ENCODE measurements around the gene THRB.

DNA sequence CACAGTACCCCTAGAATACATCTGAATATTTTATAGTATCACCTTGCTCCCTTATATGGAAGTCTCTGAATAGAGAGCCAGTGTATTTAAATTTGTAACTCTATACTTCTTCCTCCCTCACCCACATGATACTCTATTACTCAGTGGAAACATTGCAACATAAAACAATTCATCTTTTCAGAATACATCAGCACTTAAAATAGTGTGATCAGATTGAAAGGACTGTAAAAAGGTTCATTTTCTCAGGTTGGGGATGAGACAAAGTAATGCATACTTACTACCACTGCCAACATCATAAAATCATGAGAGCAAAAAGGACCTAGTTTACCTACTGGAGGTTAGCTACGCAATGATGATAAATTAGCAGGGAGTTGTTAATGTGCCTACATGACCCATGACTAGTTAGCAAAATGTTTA is 13.8 kb upstream of the THRB start:
- TF ChIP-seq, protein P1, sequence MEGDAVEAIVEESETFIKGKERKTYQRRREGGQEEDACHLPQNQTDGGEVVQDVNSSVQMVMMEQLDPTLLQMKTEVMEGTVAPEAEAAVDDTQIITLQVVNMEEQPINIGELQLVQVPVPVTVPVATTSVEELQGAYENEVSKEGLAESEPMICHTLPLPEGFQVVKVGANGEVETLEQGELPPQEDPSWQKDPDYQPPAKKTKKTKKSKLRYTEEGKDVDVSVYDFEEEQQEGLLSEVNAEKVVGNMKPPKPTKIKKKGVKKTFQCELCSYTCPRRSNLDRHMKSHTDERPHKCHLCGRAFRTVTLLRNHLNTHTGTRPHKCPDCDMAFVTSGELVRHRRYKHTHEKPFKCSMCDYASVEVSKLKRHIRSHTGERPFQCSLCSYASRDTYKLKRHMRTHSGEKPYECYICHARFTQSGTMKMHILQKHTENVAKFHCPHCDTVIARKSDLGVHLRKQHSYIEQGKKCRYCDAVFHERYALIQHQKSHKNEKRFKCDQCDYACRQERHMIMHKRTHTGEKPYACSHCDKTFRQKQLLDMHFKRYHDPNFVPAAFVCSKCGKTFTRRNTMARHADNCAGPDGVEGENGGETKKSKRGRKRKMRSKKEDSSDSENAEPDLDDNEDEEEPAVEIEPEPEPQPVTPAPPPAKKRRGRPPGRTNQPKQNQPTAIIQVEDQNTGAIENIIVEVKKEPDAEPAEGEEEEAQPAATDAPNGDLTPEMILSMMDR (tag by site-specific recombination; IDR thresholded peaks at IDR 0.05): no peak
- TF ChIP-seq, protein P2, sequence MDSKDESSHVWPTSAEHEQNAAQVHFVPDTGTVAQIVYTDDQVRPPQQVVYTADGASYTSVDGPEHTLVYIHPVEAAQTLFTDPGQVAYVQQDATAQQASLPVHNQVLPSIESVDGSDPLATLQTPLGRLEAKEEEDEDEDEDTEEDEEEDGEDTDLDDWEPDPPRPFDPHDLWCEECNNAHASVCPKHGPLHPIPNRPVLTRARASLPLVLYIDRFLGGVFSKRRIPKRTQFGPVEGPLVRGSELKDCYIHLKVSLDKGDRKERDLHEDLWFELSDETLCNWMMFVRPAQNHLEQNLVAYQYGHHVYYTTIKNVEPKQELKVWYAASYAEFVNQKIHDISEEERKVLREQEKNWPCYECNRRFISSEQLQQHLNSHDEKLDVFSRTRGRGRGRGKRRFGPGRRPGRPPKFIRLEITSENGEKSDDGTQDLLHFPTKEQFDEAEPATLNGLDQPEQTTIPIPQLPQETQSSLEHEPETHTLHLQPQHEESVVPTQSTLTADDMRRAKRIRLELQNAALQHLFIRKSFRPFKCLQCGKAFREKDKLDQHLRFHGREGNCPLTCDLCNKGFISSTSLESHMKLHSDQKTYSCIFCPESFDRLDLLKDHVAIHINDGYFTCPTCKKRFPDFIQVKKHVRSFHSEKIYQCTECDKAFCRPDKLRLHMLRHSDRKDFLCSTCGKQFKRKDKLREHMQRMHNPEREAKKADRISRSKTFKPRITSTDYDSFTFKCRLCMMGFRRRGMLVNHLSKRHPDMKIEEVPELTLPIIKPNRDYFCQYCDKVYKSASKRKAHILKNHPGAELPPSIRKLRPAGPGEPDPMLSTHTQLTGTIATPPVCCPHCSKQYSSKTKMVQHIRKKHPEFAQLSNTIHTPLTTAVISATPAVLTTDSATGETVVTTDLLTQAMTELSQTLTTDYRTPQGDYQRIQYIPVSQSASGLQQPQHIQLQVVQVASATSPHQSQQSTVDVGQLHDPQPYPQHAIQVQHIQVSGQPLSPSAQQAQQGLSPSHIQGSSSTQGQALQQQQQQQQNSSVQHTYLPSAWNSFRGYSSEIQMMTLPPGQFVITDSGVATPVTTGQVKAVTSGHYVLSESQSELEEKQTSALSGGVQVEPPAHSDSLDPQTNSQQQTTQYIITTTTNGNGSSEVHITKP (tag by site-specific recombination; IDR thresholded peaks at IDR 0.05): no peak
- TF ChIP-seq, protein P3, sequence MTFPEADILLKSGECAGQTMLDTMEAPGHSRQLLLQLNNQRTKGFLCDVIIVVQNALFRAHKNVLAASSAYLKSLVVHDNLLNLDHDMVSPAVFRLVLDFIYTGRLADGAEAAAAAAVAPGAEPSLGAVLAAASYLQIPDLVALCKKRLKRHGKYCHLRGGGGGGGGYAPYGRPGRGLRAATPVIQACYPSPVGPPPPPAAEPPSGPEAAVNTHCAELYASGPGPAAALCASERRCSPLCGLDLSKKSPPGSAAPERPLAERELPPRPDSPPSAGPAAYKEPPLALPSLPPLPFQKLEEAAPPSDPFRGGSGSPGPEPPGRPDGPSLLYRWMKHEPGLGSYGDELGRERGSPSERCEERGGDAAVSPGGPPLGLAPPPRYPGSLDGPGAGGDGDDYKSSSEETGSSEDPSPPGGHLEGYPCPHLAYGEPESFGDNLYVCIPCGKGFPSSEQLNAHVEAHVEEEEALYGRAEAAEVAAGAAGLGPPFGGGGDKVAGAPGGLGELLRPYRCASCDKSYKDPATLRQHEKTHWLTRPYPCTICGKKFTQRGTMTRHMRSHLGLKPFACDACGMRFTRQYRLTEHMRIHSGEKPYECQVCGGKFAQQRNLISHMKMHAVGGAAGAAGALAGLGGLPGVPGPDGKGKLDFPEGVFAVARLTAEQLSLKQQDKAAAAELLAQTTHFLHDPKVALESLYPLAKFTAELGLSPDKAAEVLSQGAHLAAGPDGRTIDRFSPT (tag by site-specific recombination; IDR thresholded peaks at IDR 0.05): peak; percentile 67
